ENCODE measurements around the gene RLBP1.

RLBP1 gene

GRCh38 chr15:89195836-89196235 lies 25.5 kb downstream of the RLBP1 start:
- H4K20me1 ChIP-seq (ENCODE audit: insufficient read depth, low read length, poor library complexity, severe bottlenecking): no peaks in the 10 kb centered on the region
- TF ChIP-seq CTCF (conservative IDR thresholded peaks at IDR 0.05; ENCODE audit: low read length) (no peak), EZH2phosphoT487 (IDR thresholded peaks at IDR 0.05; ENCODE audit: borderline replicate concordance) (no peak)
- no peaks in the 10 kb centered on the region for H3K9me3 ChIP-seq (ENCODE audit: insufficient read depth, low read depth, low read length)
- no peaks in the 10 kb centered on the region for H3K79me2 ChIP-seq (ENCODE audit: insufficient read depth, low read length)
- no peak overlapping the region for H3K4me3 ChIP-seq (ENCODE audit: low read length, poor library complexity, severe bottlenecking)
- peaks cover 45% of the 10 kb centered on the region; the same call in 1 of the 2 replicates for H3K36me3 ChIP-seq (ENCODE audit: insufficient read depth, low read length)
- H3K4me1 ChIP-seq (ENCODE audit: insufficient read depth, low read length, poor library complexity, severe bottlenecking): peaks cover 6% of the 10 kb centered on the region
- no peak overlapping the region for H3K4me2 ChIP-seq (ENCODE audit: low read depth, low read length, poor library complexity, severe bottlenecking)
- no peak overlapping the region for H2AFZ ChIP-seq (ENCODE audit: low read length)
- H3K9ac ChIP-seq (ENCODE audit: low read depth, low read length, poor library complexity, severe bottlenecking): no peak overlapping the region
- H3K9me2 ChIP-seq (replicated peaks; ENCODE audit: low read depth, low read length): no peaks in the 10 kb centered on the region
- no peaks in the 10 kb centered on the region for H3F3A ChIP-seq (ENCODE audit: low read depth)
- no peaks in the 10 kb centered on the region for H3K27me3 ChIP-seq (ENCODE audit: insufficient read depth, low read length, poor library complexity, severe bottlenecking)

GRCh38 chr15:89194608-89195007 lies 26.8 kb downstream of the RLBP1 start:
- Histone ChIP-seq H3K4me3 (ENCODE audit: low read length, poor library complexity, severe bottlenecking) (no peak overlapping the region), H2AFZ (ENCODE audit: low read length) (no peak overlapping the region), H4K20me1 (ENCODE audit: insufficient read depth, low read length, poor library complexity, severe bottlenecking) (no peaks in the 10 kb centered on the region), H3K9me2 (replicated peaks; ENCODE audit: low read depth, low read length) (no peaks in the 10 kb centered on the region), H3K4me1 (ENCODE audit: insufficient read depth, low read length, poor library complexity, severe bottlenecking) (peaks cover 6% of the 10 kb centered on the region), H3K79me2 (ENCODE audit: insufficient read depth, low read length) (no peaks in the 10 kb centered on the region), H3K9me3 (ENCODE audit: insufficient read depth, low read depth, low read length) (no peaks in the 10 kb centered on the region), H3F3A (ENCODE audit: low read depth) (no peaks in the 10 kb centered on the region), H3K27me3 (ENCODE audit: insufficient read depth, low read length, poor library complexity, severe bottlenecking) (no peaks in the 10 kb centered on the region), H3K36me3 (ENCODE audit: insufficient read depth, low read length) (peaks cover 57% of the 10 kb centered on the region; the same call in 1 of the 2 replicates), H3K4me2 (ENCODE audit: low read depth, low read length, poor library complexity, severe bottlenecking) (no peak overlapping the region), H3K9ac (ENCODE audit: low read depth, low read length, poor library complexity, severe bottlenecking) (no peak overlapping the region)
- TF ChIP-seq CTCF (conservative IDR thresholded peaks at IDR 0.05; ENCODE audit: low read length): no peak

- Histone ChIP-seq H3K79me2 (ENCODE audit: insufficient read depth, low read length) (no peaks in the 10 kb centered on the region), H4K20me1 (ENCODE audit: insufficient read depth, low read length, poor library complexity, severe bottlenecking) (no peaks in the 10 kb centered on the region), H3K9me3 (ENCODE audit: insufficient read depth, low read depth, low read length) (no peaks in the 10 kb centered on the region), H3F3A (ENCODE audit: low read depth) (no peaks in the 10 kb centered on the region), H3K9me2 (replicated peaks; ENCODE audit: low read depth, low read length) (no peaks in the 10 kb centered on the region), H3K4me2 (ENCODE audit: low read depth, low read length, poor library complexity, severe bottlenecking) (no peak overlapping the region), H3K27me3 (ENCODE audit: insufficient read depth, low read length, poor library complexity, severe bottlenecking) (no peaks in the 10 kb centered on the region), H3K4me1 (ENCODE audit: insufficient read depth, low read length, poor library complexity, severe bottlenecking) (peaks cover 6% of the 10 kb centered on the region), H3K36me3 (ENCODE audit: insufficient read depth, low read length) (peaks cover 75% of the 10 kb centered on the region; the same call in 1 of the 2 replicates), H3K9ac (ENCODE audit: low read depth, low read length, poor library complexity, severe bottlenecking) (no peak overlapping the region), H2AFZ (ENCODE audit: low read length) (no peak overlapping the region), H3K4me3 (ENCODE audit: low read length, poor library complexity, severe bottlenecking) (no peak overlapping the region)
- TF ChIP-seq CTCF (conservative IDR thresholded peaks at IDR 0.05; ENCODE audit: low read length) (no peak), EZH2phosphoT487 (IDR thresholded peaks at IDR 0.05; ENCODE audit: borderline replicate concordance) (no peak)
Measured at GRCh38 chr15:89192766-89193165, 28.6 kb downstream of the RLBP1 start.
